IMR-90 (cell line): ENCODE data around the gene MTHFS. TPM values are rescaled to one million over a fixed set of nuclear protein-coding genes. Genes with fewer than 3 reads are reported as not detected.

ENCODE experiments used
- ATAC-seq: fragments of 200-7000 bp; cut with Tn5 transposase; 2 replicates; pipeline ENCODE4 v1.9.1; 2020; ENCODE audit warnings: low read depth, mild to moderate bottlenecking, moderate library complexity
- BruUV-seq: library from RNA; stranded (reverse); fragments of 400-500 nt; replicated peaks from 2 replicates; lab custom pipeline; 2021; lab: Mats Ljungman, UMichigan
- CTCF ChIA-PET: fragments of 300-600 bp; formaldehyde crosslinking; extraction: SDS; loops from one replicate; lab custom pipeline; 2021; ENCODE audit warnings: antibody characterized with exemption; lab: Yijun Ruan, JAX
- POLR2A ChIA-PET: fragments of 300-600 bp; sonication (Branson Sonifier 250); formaldehyde crosslinking; loops from one replicate; lab custom pipeline; 2022; ENCODE audit warnings: antibody characterized with exemption; ENCODE audit not compliant: unreplicated experiment; lab: Charles Lee
- DNase-seq: peaks from one replicate; pipeline ENCODE4 v3.0.0; 2013
- H2AFZ ChIP-seq: replicated peaks from 2 replicates; pipeline ENCODE3; 2013; ENCODE audit warnings: low read length, mild to moderate bottlenecking; ENCODE audit not compliant: poor library complexity
- H2AK5ac ChIP-seq: 2 replicates; pipeline ENCODE4 v1.6.1; 2013; ENCODE audit warnings: low read depth, low read length, inconsistent platforms
- H2AK9ac ChIP-seq: replicated peaks from 2 replicates; pipeline ENCODE3; 2013; ENCODE audit warnings: mild to moderate bottlenecking, low read depth, low read length, moderate library complexity; ENCODE audit not compliant: poor library complexity
- H2BK120ac ChIP-seq: 2 replicates; pipeline ENCODE4 v1.6.1; 2013; ENCODE audit warnings: low read depth, low read length, inconsistent platforms
- H2BK15ac ChIP-seq: 3 replicates; pipeline ENCODE4 v1.6.1; 2013; ENCODE audit warnings: low read depth, low read length, inconsistent platforms
- H2BK20ac ChIP-seq: 2 replicates; pipeline ENCODE4 v1.6.1; 2013; ENCODE audit warnings: low read depth, mild to moderate bottlenecking, inconsistent platforms, low read length, moderate library complexity
- H2BK5ac ChIP-seq: 2 replicates; pipeline ENCODE4 v1.6.1; 2013; ENCODE audit warnings: mild to moderate bottlenecking, low read depth, low read length, inconsistent platforms; ENCODE audit not compliant: poor library complexity, severe bottlenecking
- H3K14ac ChIP-seq: replicated peaks from 2 replicates; pipeline ENCODE4 v1.6.1; 2013; ENCODE audit warnings: low read depth, low read length, inconsistent platforms
- H3K18ac ChIP-seq: 2 replicates; pipeline ENCODE4 v1.6.1; 2013; ENCODE audit warnings: low read depth, low read length, control low read depth
- H3K23ac ChIP-seq: 2 replicates; pipeline ENCODE4 v1.6.1; 2013; ENCODE audit warnings: low read depth, low read length, inconsistent platforms
- H3K27ac ChIP-seq: 2 replicates; pipeline ENCODE4 v1.5.1; 2013; ENCODE audit warnings: mild to moderate bottlenecking, control low read depth, low read length; ENCODE audit not compliant: insufficient read depth
- H3K27me3 ChIP-seq: 2 replicates; pipeline ENCODE4 v1.6.1; 2013; ENCODE audit warnings: low read length; ENCODE audit not compliant: control insufficient read depth, insufficient read depth
- H3K36me3 ChIP-seq: 2 replicates; pipeline ENCODE4 v1.6.1; 2013; ENCODE audit warnings: low read length, mixed read lengths; ENCODE audit not compliant: control insufficient read depth, insufficient read depth
- H3K4ac ChIP-seq: 2 replicates; pipeline ENCODE4 v1.6.1; 2013; ENCODE audit warnings: low read depth, low read length, inconsistent platforms
- H3K4me1 ChIP-seq: 2 replicates; pipeline ENCODE4 v1.6.1; 2013; ENCODE audit warnings: low read length, mixed read lengths; ENCODE audit not compliant: control insufficient read depth, insufficient read depth
- H3K4me2 ChIP-seq: 2 replicates; pipeline ENCODE4 v1.6.1; 2013; ENCODE audit warnings: low read depth, mild to moderate bottlenecking, control low read depth, low read length, moderate library complexity
- H3K4me3 ChIP-seq: 2 replicates; pipeline ENCODE4 v1.5.1; 2013; ENCODE audit warnings: low read depth, mild to moderate bottlenecking, control low read depth, low read length, moderate library complexity; ENCODE audit not compliant: insufficient read depth
- H3K56ac ChIP-seq: 2 replicates; pipeline ENCODE4 v1.6.1; 2013; ENCODE audit warnings: low read length, inconsistent platforms; ENCODE audit not compliant: insufficient read depth; ENCODE audit errors: extremely low read depth
- H3K79me1 ChIP-seq, 2 experiments: 2 replicates each; pipeline ENCODE4 v1.6.1; 2013; ENCODE audit warnings: low read length in 2 of 2, inconsistent platforms in 1 of 2, low read depth in 1 of 2
- H3K9ac ChIP-seq: 2 replicates; pipeline ENCODE4 v1.6.1; 2013; ENCODE audit warnings: low read depth, low read length, control low read depth
- H3K9me1 ChIP-seq: 2 replicates; pipeline ENCODE4 v1.6.1; 2013; ENCODE audit warnings: low read length, inconsistent platforms; ENCODE audit not compliant: insufficient read depth
- H3K9me3 ChIP-seq: 2 replicates; pipeline ENCODE4 v1.6.1; 2013; ENCODE audit warnings: low read length; ENCODE audit not compliant: control insufficient read depth, insufficient read depth
- H4K20me1 ChIP-seq: 2 replicates; pipeline ENCODE4 v1.6.1; 2013; ENCODE audit warnings: low read length, inconsistent platforms; ENCODE audit not compliant: insufficient read depth
- H4K5ac ChIP-seq: 2 replicates; pipeline ENCODE4 v1.6.1; 2013; ENCODE audit warnings: mild to moderate bottlenecking, low read depth, low read length, control low read depth
- H4K8ac ChIP-seq, 2 experiments: 2 replicates each; pipeline ENCODE4 v1.6.1; 2013; ENCODE audit warnings: low read depth in 2 of 2, low read length in 2 of 2, control low read depth in 1 of 2, inconsistent platforms in 1 of 2
- H4K91ac ChIP-seq: 2 replicates; pipeline ENCODE4 v1.6.1; 2013; ENCODE audit warnings: low read depth, low read length, inconsistent platforms; ENCODE audit not compliant: insufficient read depth
- BHLHE40 ChIP-seq: fragments of 150-350 bp; IDR thresholded peaks from 2 replicates; pipeline ENCODE4 v1.6.1; 2016; ENCODE audit warnings: mild to moderate bottlenecking, low read depth, low read length
- CEBPB ChIP-seq: IDR thresholded peaks from 2 replicates; pipeline ENCODE4 v1.6.1; 2012; ENCODE audit warnings: low read depth, low read length, improper control_type of control experiment
- MAFK ChIP-seq: IDR thresholded peaks from 2 replicates; pipeline ENCODE4 v1.6.1; 2012; ENCODE audit warnings: low read depth, low read length, improper control_type of control experiment
- MAZ ChIP-seq: IDR thresholded peaks from 2 replicates; pipeline ENCODE4 v1.6.1; 2012; ENCODE audit warnings: low read depth, mild to moderate bottlenecking, low read length, improper control_type of control experiment, moderate library complexity, borderline replicate concordance
- NFE2L2 ChIP-seq: fragments of 150-350 bp; IDR thresholded peaks from 2 replicates; pipeline ENCODE4 v1.6.1; 2016; ENCODE audit warnings: low read depth, mild to moderate bottlenecking, low read length
- WGBS, 2 experiments: methylation state at CpG; one replicate each; pipeline versions ENCODE4 v1.1.5 to v1.1.7; 2013; ENCODE audit warnings: missing lambda C conversion rate in 2 of 2; ENCODE audit not compliant: insufficient read length in 1 of 2; ENCODE audit errors: extremely low coverage in 2 of 2; 5-methylcytosine and 5-hydroxymethylcytosine counted together
- dilution Hi-C: fragments of 300-500 bp; cut with HindIII; formaldehyde crosslinking; loops from one replicate; pipeline ENCODE4 v1.14.3; 2018; ENCODE audit warnings: low sequenced_read_pairs; ENCODE audit not compliant: unreplicated experiment
- in situ Hi-C: fragments of 300-500 bp; cut with MboI; formaldehyde crosslinking; loops from 3 replicates; pipeline ENCODE4 v1.14.3; 2019; ENCODE audit warnings: low sequenced_read_pairs, inconsistent platforms, mixed read lengths
- intact Hi-C: fragments of 100-400 bp; cut with micrococcal nuclease; formaldehyde crosslinking; loops from 2 replicates; pipeline ENCODE4 v1.10.0; 2022
- polyA plus RNA-seq, 3 experiments: library from polyadenylated mRNA; depleted of rRNA; stranded (reverse); fragments of >200 nt; gene quantifications; 2 replicates each; pipeline ENCODE4 v1.2.3, GENCODE V29; 2012; ENCODE audit warnings: low replicate concordance in 1 of 3
- total RNA-seq: library from RNA; depleted of rRNA; stranded (reverse); fragments of >200 nt; gene quantifications from 2 replicates; pipeline ENCODE4 v1.2.3, GENCODE V29; 2012

Gene MTHFS
- total and polyA plus RNA-seq, 2 of the 4 experiments (the other 2 are of a cell fraction), result 5.5 to 6.3 TPM

- BruUV-seq, result no TSS peak
- intact Hi-C loops (no loop called here), dilution Hi-C loops (no loop called here), in situ Hi-C loops (no loop called here)
- Histone ChIP-seq H4K91ac (no peak overlapping the region), H3K23ac (no peak overlapping the region), H3K27me3 (no peaks in the 10 kb centered on the region), H3K18ac (no peak overlapping the region), H3K56ac (no peak overlapping the region), H3K4ac (no peak overlapping the region), H3K14ac (no peak overlapping the region), H3K4me2 (no peak overlapping the region), H3K79me1 (no peaks in the 10 kb centered on the region), H3K9ac (no peak overlapping the region), H2BK120ac (no peak overlapping the region), H3K9me3 (no peaks in the 10 kb centered on the region), H3K36me3 (no peaks in the 10 kb centered on the region), H4K20me1 (no peaks in the 10 kb centered on the region), H3K9me1 (no peaks in the 10 kb centered on the region; the same call in 1 of the 2 replicates), H3K27ac (no peak overlapping the region), H2AK5ac (no peak overlapping the region), H2BK20ac (no peak overlapping the region), H4K8ac (no peak overlapping the region), H3K4me1 (no peaks in the 10 kb centered on the region), H4K5ac (no peak overlapping the region), H2AK9ac (no peak overlapping the region), H3K4me3 (no peak overlapping the region), H2AFZ (no peak overlapping the region), H2BK15ac (no peak overlapping the region), H2BK5ac (no peak overlapping the region)
- TF ChIP-seq MAFK (no peak), MAZ (no peak), CEBPB (no peak), BHLHE40 (peak; percentile 60; the same call in 1 of the 2 replicates), NFE2L2 (no peak)
- CTCF ChIA-PET, result no interaction called here
- POLR2A ChIA-PET, result no interaction called here
- ATAC-seq (no peak), DNase-seq (no peak)
- WGBS, 2 experiments, result 47% methylated on average over 6 of the region's 9 CpGs; no CpG with 5 or more reads in 1 of the 2 experiments
These were observed 72.6 kb downstream of the MTHFS start for GRCh38 chr15:79824136-79824701.
